K562 (cell line): Measurements from ENCODE around the gene PFKP. TPM values are rescaled to one million over a fixed set of nuclear protein-coding genes. Genes with fewer than 3 reads are reported as not detected.

Source experiments
- ARID1B ChIP-seq: fragments of 450-650 bp; IDR thresholded peaks from 2 replicates; pipeline ENCODE4 v1.6.1; 2016; ENCODE audit warnings: antibody characterized with exemption, mild to moderate bottlenecking, inconsistent platforms
- CBFA2T2 ChIP-seq: fragments of 450-650 bp; conservative IDR thresholded peaks from 2 replicates; pipeline ENCODE4 v1.6.1; 2017; ENCODE audit warnings: mild to moderate bottlenecking
- DPF2 ChIP-seq: fragments of 450-650 bp; IDR thresholded peaks from 2 replicates; pipeline ENCODE4 v1.6.1; 2016
- EP300 ChIP-seq: IDR thresholded peaks from 2 replicates; pipeline ENCODE4 v1.6.1; 2012; ENCODE audit warnings: low read length, improper control_type of control experiment
- GTF2F1 ChIP-seq: IDR thresholded peaks from 2 replicates; pipeline ENCODE4 v1.6.1; 2011; ENCODE audit warnings: low read depth, low read length, improper control_type of control experiment
- KLF13 ChIP-seq: fragments of 450-650 bp; IDR thresholded peaks from 2 replicates; pipeline ENCODE4 v1.6.1; 2016; ENCODE audit warnings: missing genetic modification characterization, low read depth, mild to moderate bottlenecking, missing compliant biosample characterization, moderate library complexity, borderline replicate concordance
- KLF16 ChIP-seq: IDR thresholded peaks from 2 replicates; pipeline ENCODE4 v1.6.1; 2016; ENCODE audit warnings: antibody characterized with exemption
- MBD2 ChIP-seq: sonication (generic); IDR thresholded peaks from 2 replicates; pipeline ENCODE4 v1.6.1; 2016; ENCODE audit warnings: low read depth, borderline replicate concordance
- OTX1 ChIP-seq: fragments of 450-650 bp; formaldehyde crosslinking; IDR thresholded peaks from 2 replicates; pipeline ENCODE4 v1.4.0; 2022; ENCODE audit warnings: mild to moderate bottlenecking
- RCOR1 ChIP-seq, 2 experiments: IDR thresholded peaks; 2 replicates each; pipeline ENCODE4 v1.6.1; 2012; ENCODE audit warnings: low read depth in 2 of 2, low read length in 2 of 2, borderline replicate concordance in 1 of 2, improper control_type of control experiment in 1 of 2
- SNIP1 ChIP-seq: fragments of 450-650 bp; IDR thresholded peaks from 2 replicates; pipeline ENCODE4 v1.7.1; 2017; ENCODE audit warnings: low read depth, mild to moderate bottlenecking
- SRSF9 ChIP-seq: fragments of 200-400 bp; formaldehyde crosslinking; IDR thresholded peaks from 2 replicates; pipeline ENCODE4 v1.6.1; 2017; ENCODE audit warnings: low read depth, low read length, borderline replicate concordance
- TAL1 ChIP-seq: fragments of 450-650 bp; IDR thresholded peaks from 2 replicates; pipeline ENCODE4 v1.6.1; 2016; ENCODE audit warnings: mild to moderate bottlenecking
- TFAM ChIP-seq: fragments of 250-450 bp; sonication (Bioruptor Pico); conservative IDR thresholded peaks from 2 replicates; pipeline ENCODE4 v1.5.0; 2021; ENCODE audit warnings: mild to moderate bottlenecking, moderate library complexity
- U2AF2 ChIP-seq: fragments of 200-400 bp; formaldehyde crosslinking; optimal IDR thresholded peaks from 2 replicates; pipeline ENCODE3; 2017; ENCODE audit warnings: low read depth, mild to moderate bottlenecking, low read length
- ZKSCAN8 ChIP-seq: fragments of 200-800 bp; sonication (Bioruptor generic); IDR thresholded peaks from 2 replicates; pipeline ENCODE4 v1.6.1; 2016; ENCODE audit warnings: missing genetic modification characterization, missing compliant biosample characterization
- ZNF140 ChIP-seq: fragments of 250-450 bp; sonication (Bioruptor Pico); IDR thresholded peaks from 2 replicates; pipeline ENCODE4 v1.8.0; 2021; ENCODE audit warnings: moderate library complexity, mild to moderate bottlenecking, inconsistent platforms
- ZNF212 ChIP-seq: fragments of 450-650 bp; formaldehyde crosslinking; IDR thresholded peaks from 2 replicates; pipeline ENCODE4 v1.4.0; 2020; ENCODE audit warnings: mild to moderate bottlenecking
- ZNF57 ChIP-seq: fragments of 450-650 bp; formaldehyde crosslinking; IDR thresholded peaks from 2 replicates; pipeline ENCODE4 v1.4.0; 2020; ENCODE audit warnings: mild to moderate bottlenecking, moderate library complexity
- ZNF778 ChIP-seq: fragments of 450-650 bp; formaldehyde crosslinking; IDR thresholded peaks from 2 replicates; pipeline ENCODE4 v1.4.0; 2020; ENCODE audit warnings: mild to moderate bottlenecking, moderate library complexity
- polyA plus RNA-seq, 8 experiments: library from polyadenylated mRNA; depleted of rRNA in 4 of 8; stranded (reverse) in 5 of 8; unstranded in 3 of 8; fragments of >200 nt; fragmentation: Nextera tagmentation in 2 of 8; fragmentation: Illumina TruSeq in 1 of 8; extraction: Ambion mirVana in 2 of 8; extraction: Trizol in 1 of 8; gene quantifications; 2 replicates each; pipeline versions ENCODE4 v1.2.1 to v1.2.3, GENCODE V29; 2011 to 2014; ENCODE audit warnings: inconsistent platforms in 1 of 8, missing spikeins in 1 of 8
- total RNA-seq, 7 experiments: library from RNA; depleted of rRNA in 6 of 7; stranded (reverse); fragments of >200 nt in 6 of 7; fragmentation: Illumina TruSeq in 2 of 7; extraction: Trizol in 2 of 7; gene quantifications; 2 replicates each; pipeline versions ENCODE4 v1.2.1 to v1.2.3, GENCODE V29; 2011 to 2021; ENCODE audit warnings: low replicate concordance in 1 of 7
- TF ChIP-seq, protein P1 (sequence below): fragments of 150-350 bp; conservative IDR thresholded peaks from 2 replicates; pipeline ENCODE4 v1.6.1; 2014; ENCODE audit warnings: low read length
- TF ChIP-seq, protein P2 (sequence below): fragments of 250-450 bp; sonication (Bioruptor Pico); IDR thresholded peaks from 2 replicates; pipeline ENCODE4 v1.8.0; 2022; ENCODE audit warnings: moderate library complexity, mild to moderate bottlenecking, inconsistent platforms
- TF ChIP-seq, protein P3 (sequence below): fragments of 250-450 bp; sonication (Bioruptor Pico); IDR thresholded peaks from 2 replicates; pipeline ENCODE4 v1.5.0; 2022; ENCODE audit warnings: mild to moderate bottlenecking
- TF ChIP-seq, protein P4 (sequence below): fragments of 450-650 bp; IDR thresholded peaks from 2 replicates; pipeline ENCODE4 v1.6.1; 2017; ENCODE audit warnings: antibody characterized with exemption

Gene PFKP
- total and polyA plus RNA-seq, 9 of the 15 experiments (the other 6 are each of a cell fraction or from before 2014, with no cell fraction given): 23.5 to 116 (median 62.1) TPM

DNA sequence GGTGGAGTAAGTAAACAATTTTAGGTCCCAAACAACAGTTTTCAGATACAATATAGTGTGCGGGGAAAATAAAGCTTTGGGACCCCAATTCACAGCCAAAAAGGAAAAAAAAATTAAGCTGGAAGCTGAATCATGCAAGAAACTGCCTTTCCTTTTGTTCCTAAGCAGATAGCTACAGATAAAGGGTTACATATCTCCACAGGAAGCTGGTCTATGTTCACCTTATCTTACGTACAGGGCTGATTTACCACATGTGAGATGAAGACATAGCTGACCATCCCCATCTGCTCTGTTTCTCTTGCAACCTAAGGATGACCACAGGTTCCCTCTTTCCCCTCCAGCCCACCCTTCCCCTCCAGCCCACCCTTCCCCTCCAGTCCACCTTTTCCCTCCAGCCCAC, 14.2 kb upstream of the PFKP start (continued):
- no peak for TF ChIP-seq ZKSCAN8 (CRISPR knock-in tag)
- TF ChIP-seq ZNF140 (CRISPR knock-in tag): no peak
- TF ChIP-seq SNIP1: no peak
- TF ChIP-seq CBFA2T2: peak; percentile 65
- TF ChIP-seq ARID1B: peak; percentile 74
- peak; percentile 29; the same call in 1 of the 2 replicates for TF ChIP-seq KLF16
- TF ChIP-seq, protein P1, sequence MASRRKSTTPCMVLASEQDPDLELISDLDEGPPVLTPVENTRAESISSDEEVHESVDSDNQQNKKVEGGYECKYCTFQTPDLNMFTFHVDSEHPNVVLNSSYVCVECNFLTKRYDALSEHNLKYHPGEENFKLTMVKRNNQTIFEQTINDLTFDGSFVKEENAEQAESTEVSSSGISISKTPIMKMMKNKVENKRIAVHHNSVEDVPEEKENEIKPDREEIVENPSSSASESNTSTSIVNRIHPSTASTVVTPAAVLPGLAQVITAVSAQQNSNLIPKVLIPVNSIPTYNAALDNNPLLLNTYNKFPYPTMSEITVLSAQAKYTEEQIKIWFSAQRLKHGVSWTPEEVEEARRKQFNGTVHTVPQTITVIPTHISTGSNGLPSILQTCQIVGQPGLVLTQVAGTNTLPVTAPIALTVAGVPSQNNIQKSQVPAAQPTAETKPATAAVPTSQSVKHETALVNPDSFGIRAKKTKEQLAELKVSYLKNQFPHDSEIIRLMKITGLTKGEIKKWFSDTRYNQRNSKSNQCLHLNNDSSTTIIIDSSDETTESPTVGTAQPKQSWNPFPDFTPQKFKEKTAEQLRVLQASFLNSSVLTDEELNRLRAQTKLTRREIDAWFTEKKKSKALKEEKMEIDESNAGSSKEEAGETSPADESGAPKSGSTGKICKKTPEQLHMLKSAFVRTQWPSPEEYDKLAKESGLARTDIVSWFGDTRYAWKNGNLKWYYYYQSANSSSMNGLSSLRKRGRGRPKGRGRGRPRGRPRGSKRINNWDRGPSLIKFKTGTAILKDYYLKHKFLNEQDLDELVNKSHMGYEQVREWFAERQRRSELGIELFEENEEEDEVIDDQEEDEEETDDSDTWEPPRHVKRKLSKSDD: no peak
- TF ChIP-seq MBD2: no peak
- TF ChIP-seq GTF2F1: no peak
- no peak for TF ChIP-seq ZNF57 (CRISPR knock-in tag)
- TF ChIP-seq RCOR1 (IDR thresholded peaks at IDR 0.05; ENCODE audit: borderline replicate concordance in 1 of 2, low read depth in 2 of 2, low read length in 2 of 2): peak in 1 of 2 experiments; percentile 70; a peak in 1 of 4 replicates
- TF ChIP-seq ZNF212 (CRISPR knock-in tag): no peak
- TF ChIP-seq, protein P2, sequence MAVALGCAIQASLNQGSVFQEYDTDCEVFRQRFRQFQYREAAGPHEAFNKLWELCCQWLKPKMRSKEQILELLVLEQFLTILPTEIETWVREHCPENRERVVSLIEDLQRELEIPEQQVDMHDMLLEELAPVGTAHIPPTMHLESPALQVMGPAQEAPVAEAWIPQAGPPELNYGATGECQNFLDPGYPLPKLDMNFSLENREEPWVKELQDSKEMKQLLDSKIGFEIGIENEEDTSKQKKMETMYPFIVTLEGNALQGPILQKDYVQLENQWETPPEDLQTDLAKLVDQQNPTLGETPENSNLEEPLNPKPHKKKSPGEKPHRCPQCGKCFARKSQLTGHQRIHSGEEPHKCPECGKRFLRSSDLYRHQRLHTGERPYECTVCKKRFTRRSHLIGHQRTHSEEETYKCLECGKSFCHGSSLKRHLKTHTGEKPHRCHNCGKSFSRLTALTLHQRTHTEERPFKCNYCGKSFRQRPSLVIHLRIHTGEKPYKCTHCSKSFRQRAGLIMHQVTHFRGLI (CRISPR knock-in tag): no peak
- TF ChIP-seq U2AF2: no peak
- TF ChIP-seq, protein P3, sequence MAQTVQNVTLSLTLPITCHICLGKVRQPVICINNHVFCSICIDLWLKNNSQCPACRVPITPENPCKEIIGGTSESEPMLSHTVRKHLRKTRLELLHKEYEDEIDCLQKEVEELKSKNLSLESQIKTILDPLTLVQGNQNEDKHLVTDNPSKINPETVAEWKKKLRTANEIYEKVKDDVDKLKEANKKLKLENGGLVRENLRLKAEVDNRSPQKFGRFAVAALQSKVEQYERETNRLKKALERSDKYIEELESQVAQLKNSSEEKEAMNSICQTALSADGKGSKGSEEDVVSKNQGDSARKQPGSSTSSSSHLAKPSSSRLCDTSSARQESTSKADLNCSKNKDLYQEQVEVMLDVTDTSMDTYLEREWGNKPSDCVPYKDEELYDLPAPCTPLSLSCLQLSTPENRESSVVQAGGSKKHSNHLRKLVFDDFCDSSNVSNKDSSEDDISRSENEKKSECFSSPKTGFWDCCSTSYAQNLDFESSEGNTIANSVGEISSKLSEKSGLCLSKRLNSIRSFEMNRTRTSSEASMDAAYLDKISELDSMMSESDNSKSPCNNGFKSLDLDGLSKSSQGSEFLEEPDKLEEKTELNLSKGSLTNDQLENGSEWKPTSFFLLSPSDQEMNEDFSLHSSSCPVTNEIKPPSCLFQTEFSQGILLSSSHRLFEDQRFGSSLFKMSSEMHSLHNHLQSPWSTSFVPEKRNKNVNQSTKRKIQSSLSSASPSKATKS (CRISPR knock-in tag): no peak
- TF ChIP-seq OTX1: no peak
- peak; percentile 57 for TF ChIP-seq TAL1
- no peak for TF ChIP-seq KLF13
- peak; percentile 47; the same call in 1 of the 2 replicates for TF ChIP-seq EP300
- TF ChIP-seq, protein P4, sequence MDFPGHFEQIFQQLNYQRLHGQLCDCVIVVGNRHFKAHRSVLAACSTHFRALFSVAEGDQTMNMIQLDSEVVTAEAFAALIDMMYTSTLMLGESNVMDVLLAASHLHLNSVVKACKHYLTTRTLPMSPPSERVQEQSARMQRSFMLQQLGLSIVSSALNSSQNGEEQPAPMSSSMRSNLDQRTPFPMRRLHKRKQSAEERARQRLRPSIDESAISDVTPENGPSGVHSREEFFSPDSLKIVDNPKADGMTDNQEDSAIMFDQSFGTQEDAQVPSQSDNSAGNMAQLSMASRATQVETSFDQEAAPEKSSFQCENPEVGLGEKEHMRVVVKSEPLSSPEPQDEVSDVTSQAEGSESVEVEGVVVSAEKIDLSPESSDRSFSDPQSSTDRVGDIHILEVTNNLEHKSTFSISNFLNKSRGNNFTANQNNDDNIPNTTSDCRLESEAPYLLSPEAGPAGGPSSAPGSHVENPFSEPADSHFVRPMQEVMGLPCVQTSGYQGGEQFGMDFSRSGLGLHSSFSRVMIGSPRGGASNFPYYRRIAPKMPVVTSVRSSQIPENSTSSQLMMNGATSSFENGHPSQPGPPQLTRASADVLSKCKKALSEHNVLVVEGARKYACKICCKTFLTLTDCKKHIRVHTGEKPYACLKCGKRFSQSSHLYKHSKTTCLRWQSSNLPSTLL: no peak
- TF ChIP-seq DPF2: peak; percentile 50
- TF ChIP-seq SRSF9: no peak
- no peak for TF ChIP-seq ZNF778 (CRISPR knock-in tag)
- no peak for TF ChIP-seq TFAM (CRISPR knock-in tag)
